GM12878 (cell line): ENCODE results near the gene TDRD9. TPM values are rescaled to one million over a fixed set of nuclear protein-coding genes. Genes with fewer than 3 reads are reported as not detected.

Source experiments
- CEBPB ChIP-seq, 2 experiments: fragments of 150-350 bp in 1 of 2; IDR thresholded peaks; 2 replicates each; pipeline ENCODE4 v1.6.1; 2012 to 2014; ENCODE audit warnings: low read depth in 2 of 2, low read length in 2 of 2, borderline replicate concordance in 1 of 2, inconsistent platforms in 1 of 2
- CHD4 ChIP-seq: fragments of 200-600 bp; sonication (generic); IDR thresholded peaks from 2 replicates; pipeline ENCODE4 v1.6.1; 2016; ENCODE audit warnings: mild to moderate bottlenecking
- EGR1 ChIP-seq, 2 experiments: IDR thresholded peaks; 1 replicate in 1 of 2; 2 replicates in 1 of 2; pipeline ENCODE4 v1.6.1; 2011 to 2012; ENCODE audit warnings: low read depth in 2 of 2, low read length in 2 of 2, borderline replicate concordance in 1 of 2, mild to moderate bottlenecking in 1 of 2, moderate library complexity in 1 of 2
- EZH2 ChIP-seq: IDR thresholded peaks from 2 replicates; pipeline ENCODE4 v1.6.1; 2012; ENCODE audit warnings: low read depth, mild to moderate bottlenecking, control low read depth, inconsistent platforms, low read length, borderline replicate concordance; ENCODE audit not compliant: control insufficient read depth
- FOS ChIP-seq: IDR thresholded peaks from 3 replicates; pipeline ENCODE4 v1.6.1; 2011; ENCODE audit warnings: borderline replicate concordance; ENCODE audit not compliant: insufficient read length; ENCODE audit errors: extremely low read depth
- NFYA ChIP-seq: IDR thresholded peaks from 2 replicates; pipeline ENCODE4 v1.6.1; 2011; ENCODE audit warnings: low read depth, mild to moderate bottlenecking, low read length, improper control_type of control experiment, borderline replicate concordance
- RELB ChIP-seq: fragments of 450-650 bp; IDR thresholded peaks from 2 replicates; pipeline ENCODE4 v1.6.1; 2017; ENCODE audit warnings: low read depth, mild to moderate bottlenecking, moderate library complexity
- SMAD1 ChIP-seq: fragments of 450-650 bp; IDR thresholded peaks from 2 replicates; pipeline ENCODE4 v1.6.1; 2018; ENCODE audit warnings: mild to moderate bottlenecking, low read depth; ENCODE audit not compliant: partially characterized antibody
- SRF ChIP-seq, 2 experiments: IDR thresholded peaks; 2 replicates each; pipeline ENCODE4 v1.6.1; 2011; ENCODE audit warnings: low read depth in 2 of 2, low read length in 2 of 2, mild to moderate bottlenecking in 1 of 2, moderate library complexity in 1 of 2
- ZBTB11 ChIP-seq: fragments of 450-650 bp; formaldehyde crosslinking; IDR thresholded peaks from 2 replicates; pipeline ENCODE4 v1.5.0; 2022; ENCODE audit warnings: mild to moderate bottlenecking, missing genetic modification characterization
- ZBTB40 ChIP-seq: fragments of 450-650 bp; IDR thresholded peaks from 2 replicates; pipeline ENCODE4 v1.6.1; 2016; ENCODE audit warnings: mild to moderate bottlenecking, moderate library complexity, borderline replicate concordance
- ZNF24 ChIP-seq: fragments of 450-650 bp; IDR thresholded peaks from 2 replicates; pipeline ENCODE4 v1.6.1; 2017; ENCODE audit warnings: antibody characterized with exemption, mild to moderate bottlenecking
- polyA plus RNA-seq, 11 experiments: library from polyadenylated mRNA; depleted of rRNA in 4 of 11; unstranded in 6 of 11; stranded (reverse) in 5 of 11; fragments of >200 nt; fragmentation: Nextera tagmentation in 4 of 11; fragmentation: Illumina TruSeq in 1 of 11; extraction: Ambion mirVana in 4 of 11; extraction: Trizol in 1 of 11; gene quantifications; 1 replicate in 1 of 11; 2 replicates in 10 of 11; pipeline versions ENCODE4 v1.2.1 to v1.2.3, GENCODE V29; 2011 to 2016; ENCODE audit warnings: inconsistent platforms in 2 of 11, missing spikeins in 2 of 11, low read depth in 1 of 11
- total RNA-seq, 4 experiments: library from RNA; depleted of rRNA in 3 of 4; stranded (reverse); fragments of >200 nt in 3 of 4; fragmentation: Illumina TruSeq in 1 of 4; extraction: Trizol in 1 of 4; gene quantifications; 2 replicates each; pipeline versions ENCODE4 v1.2.1 to v1.2.3, GENCODE V29; 2013 to 2021
- TF ChIP-seq, protein P1 (sequence below): fragments of 450-650 bp; IDR thresholded peaks from 2 replicates; pipeline ENCODE4 v1.6.1; 2017; ENCODE audit warnings: mild to moderate bottlenecking, moderate library complexity

TDRD9 gene
- total and polyA plus RNA-seq, 10 of the 15 experiments (the other 5 are each of a cell fraction or from before 2014, with no cell fraction given): 0.12 TPM; not detected in 9

DNA sequence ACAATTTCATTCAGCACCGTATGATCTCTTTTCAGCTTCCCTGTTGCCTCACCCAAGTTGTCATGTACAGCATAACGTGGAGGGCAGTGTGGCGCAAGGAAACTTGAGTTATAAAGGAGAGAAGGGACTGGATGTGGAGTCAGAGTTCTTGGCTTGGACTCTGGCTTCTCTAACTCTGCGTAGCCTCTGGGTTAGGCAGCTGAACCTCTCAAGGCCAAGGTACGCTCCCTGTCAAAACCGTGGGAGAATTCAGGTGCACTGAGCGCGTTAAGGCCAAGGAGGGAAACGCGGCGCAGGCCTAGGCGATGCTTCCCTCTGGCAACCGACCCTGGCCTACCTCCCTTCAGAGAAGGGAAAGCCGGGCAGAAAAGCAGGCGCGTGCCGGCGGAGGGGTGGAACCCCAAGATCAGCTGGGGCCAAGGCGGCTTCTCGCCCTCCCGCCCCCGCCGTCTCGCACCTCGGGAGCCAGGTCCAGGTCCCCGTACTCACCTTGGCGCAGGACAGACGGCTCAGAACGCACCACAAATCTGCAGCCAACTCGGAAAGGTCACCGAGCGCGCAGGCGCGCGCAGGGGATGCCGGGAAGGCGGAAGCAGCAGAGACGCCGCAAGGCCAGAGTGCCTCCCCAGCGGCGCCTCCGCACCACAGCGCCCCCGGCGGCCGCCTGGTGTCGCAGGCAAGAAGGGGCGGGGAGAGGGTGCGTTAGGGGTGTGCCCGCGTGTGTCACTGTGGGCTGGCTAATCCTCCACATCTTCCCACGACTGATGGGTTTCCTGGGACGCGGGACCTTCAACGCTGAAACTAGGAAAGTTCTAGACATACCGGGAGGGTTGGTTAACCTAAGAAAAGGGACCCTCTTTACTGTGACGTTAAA, 7.0 kb upstream of the TDRD9 start (continued):
- TF ChIP-seq RELB (peak; percentile 76), ZBTB11 (CRISPR knock-in tag) (no peak), NFYA (no peak), EZH2 (no peak), SRF (IDR thresholded peaks at IDR 0.05; ENCODE audit: low read depth in 2 of 2, low read length in 2 of 2) (peak in 1 of 2 experiments; percentile 42; a peak in 1 of 4 replicates), ZBTB40 (peak; percentile 66; the same call in 1 of the 2 replicates), CHD4 (no peak), FOS (no peak), EGR1 (IDR thresholded peaks at IDR 0.05; ENCODE audit: borderline replicate concordance in 1 of 2, low read depth in 2 of 2, low read length in 2 of 2) (peak in 1 of 2 experiments; percentile 76; a peak in 2 of 3 replicates), SMAD1 (no peak), ZNF24 (0 out of 2 replicates have a peak, but pooled peaks have one; percentile 33), CEBPB (IDR thresholded peaks at IDR 0.05; ENCODE audit: borderline replicate concordance in 1 of 2, low read depth in 2 of 2, low read length in 2 of 2) (no peak)
- TF ChIP-seq, protein P1, sequence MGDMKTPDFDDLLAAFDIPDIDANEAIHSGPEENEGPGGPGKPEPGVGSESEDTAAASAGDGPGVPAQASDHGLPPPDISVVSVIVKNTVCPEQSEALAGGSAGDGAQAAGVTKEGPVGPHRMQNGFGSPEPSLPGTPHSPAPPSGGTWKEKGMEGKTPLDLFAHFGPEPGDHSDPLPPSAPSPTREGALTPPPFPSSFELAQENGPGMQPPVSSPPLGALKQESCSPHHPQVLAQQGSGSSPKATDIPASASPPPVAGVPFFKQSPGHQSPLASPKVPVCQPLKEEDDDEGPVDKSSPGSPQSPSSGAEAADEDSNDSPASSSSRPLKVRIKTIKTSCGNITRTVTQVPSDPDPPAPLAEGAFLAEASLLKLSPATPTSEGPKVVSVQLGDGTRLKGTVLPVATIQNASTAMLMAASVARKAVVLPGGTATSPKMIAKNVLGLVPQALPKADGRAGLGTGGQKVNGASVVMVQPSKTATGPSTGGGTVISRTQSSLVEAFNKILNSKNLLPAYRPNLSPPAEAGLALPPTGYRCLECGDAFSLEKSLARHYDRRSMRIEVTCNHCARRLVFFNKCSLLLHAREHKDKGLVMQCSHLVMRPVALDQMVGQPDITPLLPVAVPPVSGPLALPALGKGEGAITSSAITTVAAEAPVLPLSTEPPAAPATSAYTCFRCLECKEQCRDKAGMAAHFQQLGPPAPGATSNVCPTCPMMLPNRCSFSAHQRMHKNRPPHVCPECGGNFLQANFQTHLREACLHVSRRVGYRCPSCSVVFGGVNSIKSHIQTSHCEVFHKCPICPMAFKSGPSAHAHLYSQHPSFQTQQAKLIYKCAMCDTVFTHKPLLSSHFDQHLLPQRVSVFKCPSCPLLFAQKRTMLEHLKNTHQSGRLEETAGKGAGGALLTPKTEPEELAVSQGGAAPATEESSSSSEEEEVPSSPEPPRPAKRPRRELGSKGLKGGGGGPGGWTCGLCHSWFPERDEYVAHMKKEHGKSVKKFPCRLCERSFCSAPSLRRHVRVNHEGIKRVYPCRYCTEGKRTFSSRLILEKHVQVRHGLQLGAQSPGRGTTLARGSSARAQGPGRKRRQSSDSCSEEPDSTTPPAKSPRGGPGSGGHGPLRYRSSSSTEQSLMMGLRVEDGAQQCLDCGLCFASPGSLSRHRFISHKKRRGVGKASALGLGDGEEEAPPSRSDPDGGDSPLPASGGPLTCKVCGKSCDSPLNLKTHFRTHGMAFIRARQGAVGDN: no peak; the same call in 1 of the 2 replicates
